ENCODE measurements around the gene DTNBP1.

DTNBP1 gene

DNA sequence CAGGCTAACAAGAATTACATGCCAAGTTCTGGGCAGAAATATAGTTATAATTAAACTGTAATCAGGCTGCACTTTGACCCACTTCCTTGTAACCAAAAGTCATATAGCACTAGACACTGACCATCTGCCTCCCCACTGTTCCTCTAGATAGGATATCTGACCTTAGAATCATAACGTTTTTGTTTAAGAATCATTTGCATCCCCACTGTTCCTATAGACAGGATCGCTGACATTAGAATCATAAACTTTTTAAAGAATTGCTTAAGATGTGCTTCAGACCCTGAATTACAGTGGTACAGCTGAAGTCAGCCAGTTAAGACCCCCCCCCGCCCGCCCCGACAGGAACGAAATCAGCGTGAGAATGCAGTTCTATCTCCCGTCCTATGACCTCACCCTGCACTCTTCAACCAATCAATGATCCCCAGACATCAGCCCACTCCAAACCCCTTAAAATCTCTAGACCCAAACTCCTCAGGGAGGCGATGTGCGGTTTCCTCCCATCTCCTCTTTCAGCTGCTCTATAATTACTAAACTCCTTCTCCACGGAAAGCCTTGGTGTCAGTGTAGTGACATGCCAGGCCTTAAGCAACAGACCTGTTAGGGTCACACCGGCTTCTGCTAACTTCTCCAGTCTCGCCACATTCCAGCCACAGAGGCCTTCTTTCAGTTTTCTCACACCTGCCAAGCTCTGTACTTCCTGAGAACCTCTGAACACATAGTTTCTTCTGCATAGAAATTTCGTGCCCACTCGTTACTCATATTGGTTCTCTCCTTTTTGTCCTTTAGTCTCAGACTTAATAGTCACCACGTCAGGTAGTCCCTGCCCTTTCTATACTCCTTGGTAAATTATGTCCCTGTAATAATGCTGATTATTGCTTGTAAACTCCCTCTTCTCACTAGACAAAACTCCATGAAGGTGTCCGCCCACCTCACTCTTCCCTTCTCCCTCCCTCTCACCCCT, 93.5 kb downstream of the DTNBP1 start:
- Mint-ChIP-seq H3K27me3 (ENCODE audit: low read depth, poor library complexity) (no peaks in the 10 kb centered on the region), H3K9me3 (peaks cover 17% of the 10 kb centered on the region), H3K36me3 (ENCODE audit: low read depth) (peaks cover 23% of the 10 kb centered on the region), H3K4me1 (peaks cover 36% of the 10 kb centered on the region), H3K27ac (peak overlapping the region; percentile 95), H3K4me3 (no peak overlapping the region)
- TF ChIP-seq, protein P1, sequence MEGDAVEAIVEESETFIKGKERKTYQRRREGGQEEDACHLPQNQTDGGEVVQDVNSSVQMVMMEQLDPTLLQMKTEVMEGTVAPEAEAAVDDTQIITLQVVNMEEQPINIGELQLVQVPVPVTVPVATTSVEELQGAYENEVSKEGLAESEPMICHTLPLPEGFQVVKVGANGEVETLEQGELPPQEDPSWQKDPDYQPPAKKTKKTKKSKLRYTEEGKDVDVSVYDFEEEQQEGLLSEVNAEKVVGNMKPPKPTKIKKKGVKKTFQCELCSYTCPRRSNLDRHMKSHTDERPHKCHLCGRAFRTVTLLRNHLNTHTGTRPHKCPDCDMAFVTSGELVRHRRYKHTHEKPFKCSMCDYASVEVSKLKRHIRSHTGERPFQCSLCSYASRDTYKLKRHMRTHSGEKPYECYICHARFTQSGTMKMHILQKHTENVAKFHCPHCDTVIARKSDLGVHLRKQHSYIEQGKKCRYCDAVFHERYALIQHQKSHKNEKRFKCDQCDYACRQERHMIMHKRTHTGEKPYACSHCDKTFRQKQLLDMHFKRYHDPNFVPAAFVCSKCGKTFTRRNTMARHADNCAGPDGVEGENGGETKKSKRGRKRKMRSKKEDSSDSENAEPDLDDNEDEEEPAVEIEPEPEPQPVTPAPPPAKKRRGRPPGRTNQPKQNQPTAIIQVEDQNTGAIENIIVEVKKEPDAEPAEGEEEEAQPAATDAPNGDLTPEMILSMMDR (IDR thresholded peaks at IDR 0.05): no peak
- no peak for DNase-seq

DNA sequence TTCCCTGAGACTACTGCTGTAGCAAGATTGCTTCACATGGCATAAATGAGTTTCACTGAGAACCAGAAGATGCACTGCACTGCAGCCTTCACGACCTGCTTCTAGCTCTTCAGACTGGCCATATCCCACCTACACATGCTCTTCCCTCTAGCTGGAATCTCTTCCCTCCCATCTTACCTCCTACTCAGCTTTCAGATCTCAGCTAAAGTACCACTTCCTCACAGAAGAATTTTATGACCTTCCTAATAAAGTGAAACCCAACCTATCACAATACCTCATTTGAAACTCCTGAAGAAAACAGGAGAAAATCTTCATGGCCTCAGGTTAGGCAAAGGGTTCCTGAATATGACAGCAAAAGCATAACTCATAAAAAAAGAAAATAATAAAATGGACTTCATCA, 99.9 kb downstream of the DTNBP1 start:
- H3K27ac Mint-ChIP-seq: peak overlapping the region; percentile 12
- H3K36me3 Mint-ChIP-seq (ENCODE audit: low read depth): peaks cover 10% of the 10 kb centered on the region
- no peaks in the 10 kb centered on the region for H3K27me3 Mint-ChIP-seq (ENCODE audit: low read depth, poor library complexity)
- peaks cover 22% of the 10 kb centered on the region for H3K4me1 Mint-ChIP-seq
- TF ChIP-seq, protein P1 (IDR thresholded peaks at IDR 0.05): no peak
- DNase-seq: no peak
- H3K9me3 Mint-ChIP-seq: peaks cover 10% of the 10 kb centered on the region
- H3K4me3 Mint-ChIP-seq: no peak overlapping the region

DNA sequence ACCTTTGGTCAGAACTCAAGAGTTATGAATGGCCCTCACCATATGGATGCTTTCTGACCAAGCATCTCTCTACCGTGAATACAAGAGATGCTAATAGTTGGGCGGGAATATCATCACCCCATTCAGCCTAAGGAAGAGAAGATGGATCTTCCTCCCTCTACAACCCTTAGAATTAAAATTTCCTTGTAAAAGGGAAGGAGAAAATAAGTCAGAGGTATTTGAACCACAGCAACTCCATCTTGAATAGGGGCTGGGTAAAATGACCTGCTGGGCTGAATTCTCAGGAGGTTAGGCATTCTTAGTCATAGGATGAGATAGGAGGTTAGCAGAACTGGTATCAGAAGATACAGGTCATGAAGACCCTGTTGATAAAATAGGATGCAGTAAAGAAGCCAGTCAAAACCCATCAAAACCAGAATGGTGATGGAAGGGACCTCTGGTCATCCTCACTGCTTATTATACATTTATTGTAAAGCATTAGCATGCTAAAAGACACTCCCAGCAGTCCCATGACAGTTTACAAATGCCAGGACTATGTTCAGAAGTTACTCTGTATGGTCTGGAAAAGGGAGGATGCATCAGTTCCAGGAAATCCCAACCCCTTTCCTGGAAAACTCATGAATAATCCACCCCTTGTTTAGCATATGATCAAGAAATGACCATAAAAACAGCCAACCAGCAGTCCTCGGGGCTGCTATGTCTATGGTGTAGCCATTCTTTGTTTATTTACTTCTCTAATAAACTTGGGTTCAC, 101.2 kb downstream of the DTNBP1 start:
- DNase-seq: no peak
- Mint-ChIP-seq H3K36me3 (ENCODE audit: low read depth) (peaks cover 6% of the 10 kb centered on the region), H3K27ac (no peak overlapping the region), H3K9me3 (peaks cover 6% of the 10 kb centered on the region), H3K4me3 (no peak overlapping the region), H3K27me3 (ENCODE audit: low read depth, poor library complexity) (no peaks in the 10 kb centered on the region), H3K4me1 (peaks cover 25% of the 10 kb centered on the region)
- TF ChIP-seq, protein P1 (IDR thresholded peaks at IDR 0.05): no peak

DNA sequence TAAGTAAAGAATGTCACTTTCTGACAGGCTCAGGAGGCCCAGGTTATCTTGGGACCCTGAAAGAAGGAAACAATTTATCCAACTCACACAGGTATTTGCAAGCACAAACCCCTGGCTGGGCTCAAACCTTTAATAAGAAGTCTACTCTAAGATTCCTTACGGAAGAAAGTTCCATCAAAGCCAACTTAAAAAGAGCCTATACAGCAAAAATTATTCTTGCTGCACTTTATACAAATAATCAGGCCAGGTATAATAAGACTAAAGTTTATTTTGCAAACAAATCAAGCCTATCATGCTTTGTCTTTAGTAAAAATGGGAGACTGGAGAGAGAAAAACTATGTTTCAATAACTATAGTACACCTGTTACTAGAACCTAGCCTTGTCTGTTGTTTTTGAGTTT, 102.1 kb downstream of the DTNBP1 start:
- no peak for DNase-seq
- Mint-ChIP-seq H3K9me3 (peaks cover 4% of the 10 kb centered on the region), H3K4me3 (no peak overlapping the region), H3K27me3 (ENCODE audit: low read depth, poor library complexity) (no peaks in the 10 kb centered on the region), H3K4me1 (peaks cover 27% of the 10 kb centered on the region), H3K36me3 (ENCODE audit: low read depth) (peaks cover 5% of the 10 kb centered on the region), H3K27ac (no peak overlapping the region)
- TF ChIP-seq, protein P1 (IDR thresholded peaks at IDR 0.05): no peak

DNA sequence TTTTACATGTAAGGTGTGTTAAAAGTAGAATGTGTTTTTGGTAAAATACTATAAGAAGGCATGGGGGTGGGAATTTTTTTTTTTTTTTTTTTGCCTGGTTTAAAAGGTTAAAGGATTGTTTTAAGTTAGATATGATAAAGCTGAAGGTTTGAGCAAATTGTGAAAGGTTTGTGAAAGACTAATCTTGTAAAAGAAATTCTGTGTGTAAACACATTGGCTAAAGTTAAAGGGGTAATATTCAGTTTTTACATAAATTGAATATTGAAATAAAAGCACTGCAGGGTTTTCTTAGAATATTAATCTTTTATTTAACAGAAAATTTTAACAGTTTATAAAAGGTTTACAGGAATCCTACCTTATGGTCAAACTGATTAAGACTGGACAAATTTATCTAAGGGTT, 105.7 kb downstream of the DTNBP1 start:
- Mint-ChIP-seq H3K9me3 (no peaks in the 10 kb centered on the region), H3K4me3 (no peak overlapping the region), H3K27ac (no peak overlapping the region), H3K4me1 (peaks cover 6% of the 10 kb centered on the region), H3K27me3 (ENCODE audit: low read depth, poor library complexity) (no peaks in the 10 kb centered on the region), H3K36me3 (ENCODE audit: low read depth) (peaks cover 4% of the 10 kb centered on the region)
- TF ChIP-seq, protein P1 (IDR thresholded peaks at IDR 0.05): no peak
- DNase-seq: no peak

Measured in nephron progenitor cell (in vitro differentiated cells).